HL-60/S4 treated with phorbol 12-myristate 13-acetate at 8.2 ng/mL for 4 days and 3 days (cell line): Measurements from ENCODE around the gene IGFN1.
"Not testable (repeated sequence)": the region's sequence is repeated elsewhere in the genome, so short reads cannot be mapped to it uniquely, and the experiment has no call there.

ENCODE experiments used
- in situ Hi-C: fragments of 300-500 bp; cut with MboI; formaldehyde crosslinking; loops from 2 replicates; pipeline ENCODE4 v1.15.0; 2022; ENCODE audit warnings: low sequenced_read_pairs

Gene IGFN1

GRCh38 chr1:201163036-201163435 is 27.6 kb upstream of the IGFN1 start:
- in situ Hi-C loops = not testable (repeated sequence)

- in situ Hi-C loops = no loop called here
Observed at GRCh38 chr1:201163707-201164106, 26.9 kb upstream of the IGFN1 start.

- in situ Hi-C loops = no loop called here
Observed at GRCh38 chr1:201164645-201165044, 26.0 kb upstream of the IGFN1 start.

GRCh38 chr1:201167041-201167991 is 23.3 kb upstream of the IGFN1 start:
- in situ Hi-C loops = no loop called here

- in situ Hi-C loops = no loop called here
Observed at GRCh38 chr1:201169203-201169602, 21.4 kb upstream of the IGFN1 start.

GRCh38 chr1:201169971-201170532 is 20.6 kb upstream of the IGFN1 start:
- in situ Hi-C loops = no loop called here

GRCh38 chr1:201170533-201171062 is 20.0 kb upstream of the IGFN1 start:
- in situ Hi-C loops = no loop called here

- in situ Hi-C loops = no loop called here
Observed at GRCh38 chr1:201171063-201172036, 19.3 kb upstream of the IGFN1 start.

- in situ Hi-C loops = no loop called here
Observed at GRCh38 chr1:201172326-201172725, 18.3 kb upstream of the IGFN1 start.

GRCh38 chr1:201172999-201173610 is 17.5 kb upstream of the IGFN1 start:
- in situ Hi-C loops = no loop called here

- in situ Hi-C loops = no loop called here
Observed at GRCh38 chr1:201173736-201174135, 16.9 kb upstream of the IGFN1 start.

GRCh38 chr1:201175820-201176500 is 14.7 kb upstream of the IGFN1 start:
- in situ Hi-C loops = no loop called here

- in situ Hi-C loops = no loop called here
Observed at GRCh38 chr1:201176940-201177339, 13.7 kb upstream of the IGFN1 start.

- in situ Hi-C loops = no loop called here
Observed at GRCh38 chr1:201178718-201179117, 11.9 kb upstream of the IGFN1 start.

- in situ Hi-C loops = no loop called here
Observed at GRCh38 chr1:201180141-201180540, 10.5 kb upstream of the IGFN1 start.

- in situ Hi-C loops = no loop called here
Observed at GRCh38 chr1:201180901-201181300, 9.7 kb upstream of the IGFN1 start.

- in situ Hi-C loops = no loop called here
Observed at GRCh38 chr1:201181323-201181722, 9.3 kb upstream of the IGFN1 start.

- in situ Hi-C loops = no loop called here
Observed at GRCh38 chr1:201181726-201182125, 8.9 kb upstream of the IGFN1 start.

- in situ Hi-C loops = no loop called here
Observed at GRCh38 chr1:201183209-201183608, 7.4 kb upstream of the IGFN1 start.

- in situ Hi-C loops = no loop called here
Observed at GRCh38 chr1:201183753-201184152, 6.9 kb upstream of the IGFN1 start.
